ENCODE data around the gene CSF2.

DNA sequence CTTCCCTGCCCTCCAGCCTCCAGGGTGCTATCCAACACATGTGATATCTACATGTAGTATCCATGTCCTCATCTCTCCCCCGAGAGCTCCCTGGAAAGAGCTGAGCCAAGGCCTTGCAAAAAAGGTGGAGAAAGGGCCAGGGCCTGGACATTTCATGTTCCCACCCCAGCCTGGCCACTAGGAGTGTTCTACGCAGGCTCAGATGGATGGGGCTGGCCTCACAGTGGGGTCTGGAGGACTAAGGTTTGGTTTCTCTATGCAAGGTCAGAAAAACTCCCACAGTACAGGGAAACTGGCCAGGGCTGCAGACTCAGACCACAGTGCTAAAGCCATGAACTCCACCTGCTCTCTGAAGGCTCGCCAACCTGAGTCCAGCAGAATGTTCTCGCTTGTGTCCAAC, 1.5 kb upstream of the CSF2 start:
- TF ChIP-seq POLR2A (IDR thresholded peaks at IDR 0.05) = no peak
- TF ChIP-seq, protein P1, sequence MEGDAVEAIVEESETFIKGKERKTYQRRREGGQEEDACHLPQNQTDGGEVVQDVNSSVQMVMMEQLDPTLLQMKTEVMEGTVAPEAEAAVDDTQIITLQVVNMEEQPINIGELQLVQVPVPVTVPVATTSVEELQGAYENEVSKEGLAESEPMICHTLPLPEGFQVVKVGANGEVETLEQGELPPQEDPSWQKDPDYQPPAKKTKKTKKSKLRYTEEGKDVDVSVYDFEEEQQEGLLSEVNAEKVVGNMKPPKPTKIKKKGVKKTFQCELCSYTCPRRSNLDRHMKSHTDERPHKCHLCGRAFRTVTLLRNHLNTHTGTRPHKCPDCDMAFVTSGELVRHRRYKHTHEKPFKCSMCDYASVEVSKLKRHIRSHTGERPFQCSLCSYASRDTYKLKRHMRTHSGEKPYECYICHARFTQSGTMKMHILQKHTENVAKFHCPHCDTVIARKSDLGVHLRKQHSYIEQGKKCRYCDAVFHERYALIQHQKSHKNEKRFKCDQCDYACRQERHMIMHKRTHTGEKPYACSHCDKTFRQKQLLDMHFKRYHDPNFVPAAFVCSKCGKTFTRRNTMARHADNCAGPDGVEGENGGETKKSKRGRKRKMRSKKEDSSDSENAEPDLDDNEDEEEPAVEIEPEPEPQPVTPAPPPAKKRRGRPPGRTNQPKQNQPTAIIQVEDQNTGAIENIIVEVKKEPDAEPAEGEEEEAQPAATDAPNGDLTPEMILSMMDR (IDR thresholded peaks at IDR 0.05) = no peak
